ENCODE measurements around the gene NCBP2. TPM values are rescaled to one million over a fixed set of nuclear protein-coding genes. Genes with fewer than 3 reads are reported as not detected.

The NCBP2 gene
- total RNA-seq, 1 donor from 2014 or later = 55.1 TPM

DNA sequence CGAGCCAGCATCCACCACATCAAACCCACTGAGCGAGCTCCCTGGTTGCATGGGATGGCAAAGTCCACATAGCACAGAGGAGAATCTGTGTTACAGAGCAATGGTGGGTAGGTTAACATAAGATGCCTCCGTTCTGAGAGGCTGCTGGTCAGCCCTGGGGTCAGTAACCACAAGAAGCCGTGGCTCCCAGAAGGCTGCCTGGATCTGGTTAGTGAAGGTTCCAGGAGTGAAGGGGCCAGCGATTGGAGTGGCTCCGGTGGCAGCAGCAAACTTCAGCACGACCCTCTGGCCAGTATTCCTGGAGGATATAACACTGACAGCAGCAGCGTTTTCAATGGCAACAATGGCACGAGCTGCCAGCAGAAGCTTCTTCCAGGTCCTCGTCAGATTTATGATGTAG is 44.7 kb upstream of the NCBP2 start:
- TF ChIP-seq, protein P1, sequence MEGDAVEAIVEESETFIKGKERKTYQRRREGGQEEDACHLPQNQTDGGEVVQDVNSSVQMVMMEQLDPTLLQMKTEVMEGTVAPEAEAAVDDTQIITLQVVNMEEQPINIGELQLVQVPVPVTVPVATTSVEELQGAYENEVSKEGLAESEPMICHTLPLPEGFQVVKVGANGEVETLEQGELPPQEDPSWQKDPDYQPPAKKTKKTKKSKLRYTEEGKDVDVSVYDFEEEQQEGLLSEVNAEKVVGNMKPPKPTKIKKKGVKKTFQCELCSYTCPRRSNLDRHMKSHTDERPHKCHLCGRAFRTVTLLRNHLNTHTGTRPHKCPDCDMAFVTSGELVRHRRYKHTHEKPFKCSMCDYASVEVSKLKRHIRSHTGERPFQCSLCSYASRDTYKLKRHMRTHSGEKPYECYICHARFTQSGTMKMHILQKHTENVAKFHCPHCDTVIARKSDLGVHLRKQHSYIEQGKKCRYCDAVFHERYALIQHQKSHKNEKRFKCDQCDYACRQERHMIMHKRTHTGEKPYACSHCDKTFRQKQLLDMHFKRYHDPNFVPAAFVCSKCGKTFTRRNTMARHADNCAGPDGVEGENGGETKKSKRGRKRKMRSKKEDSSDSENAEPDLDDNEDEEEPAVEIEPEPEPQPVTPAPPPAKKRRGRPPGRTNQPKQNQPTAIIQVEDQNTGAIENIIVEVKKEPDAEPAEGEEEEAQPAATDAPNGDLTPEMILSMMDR (IDR thresholded peaks at IDR 0.05) = no peak
- peaks cover 7% of the 10 kb centered on the region for H3K9me3 ChIP-seq
- no peaks in the 10 kb centered on the region for H3K36me3 ChIP-seq
- DNase-seq (no peak), ATAC-seq (no peak)
- no peak overlapping the region for H3K4me3 ChIP-seq
- intact Hi-C loops (cut with DNase I) = no loop called here
- H3K27me3 ChIP-seq (ENCODE audit: low read depth) = peaks cover 15% of the 10 kb centered on the region
- no peaks in the 10 kb centered on the region for H3K4me1 ChIP-seq
- H3K27ac ChIP-seq = no peak overlapping the region

DNA sequence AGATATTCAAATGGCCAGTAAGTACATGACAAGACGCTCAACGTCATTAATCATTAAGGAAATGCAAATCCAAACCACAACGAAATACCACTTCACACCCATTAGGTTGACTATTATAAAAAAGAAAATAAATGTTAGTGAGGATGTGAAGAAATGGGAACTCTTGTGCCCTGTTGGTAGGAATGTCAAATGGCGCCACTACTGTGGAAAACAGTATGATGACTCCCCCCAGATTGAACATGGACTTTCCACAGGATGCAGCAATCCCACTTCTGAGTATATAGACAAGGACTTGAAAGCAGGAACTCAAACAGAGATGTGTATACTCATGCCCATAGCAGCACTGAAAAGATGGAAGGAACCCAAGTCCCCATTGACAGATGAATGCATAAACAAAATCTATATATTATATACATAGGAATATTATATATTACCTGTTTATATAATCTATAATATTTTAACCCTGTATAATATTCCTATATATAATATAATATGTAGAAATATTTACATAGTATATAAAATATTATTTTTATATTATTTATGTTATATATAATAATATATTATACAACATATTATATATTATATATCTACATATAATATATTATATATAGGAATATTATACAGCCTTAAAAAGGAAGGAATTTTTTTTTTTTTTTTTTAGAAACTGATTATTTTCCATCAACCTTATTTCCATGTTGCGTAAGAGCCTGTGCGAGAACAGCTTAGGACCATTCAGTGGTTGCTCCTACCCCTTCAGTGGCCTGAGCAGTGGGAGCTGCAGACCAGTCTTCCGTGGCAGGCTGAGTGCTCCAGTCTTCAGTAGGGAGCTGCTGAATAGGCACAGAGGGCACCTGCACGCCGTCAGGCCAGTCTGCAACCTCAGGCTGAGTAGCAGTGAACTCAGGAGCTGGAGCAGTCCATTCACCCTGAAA is 43.9 kb upstream of the NCBP2 start:
- intact Hi-C loops (cut with DNase I) = no loop called here
- DNase-seq (no peak), ATAC-seq (no peak)
- Histone ChIP-seq H3K9me3 (peaks cover 7% of the 10 kb centered on the region), H3K36me3 (no peaks in the 10 kb centered on the region), H3K4me3 (no peak overlapping the region), H3K4me1 (no peaks in the 10 kb centered on the region), H3K27me3 (ENCODE audit: low read depth) (peaks cover 15% of the 10 kb centered on the region), H3K27ac (no peak overlapping the region)
- TF ChIP-seq, protein P1 (IDR thresholded peaks at IDR 0.05) = no peak

DNA sequence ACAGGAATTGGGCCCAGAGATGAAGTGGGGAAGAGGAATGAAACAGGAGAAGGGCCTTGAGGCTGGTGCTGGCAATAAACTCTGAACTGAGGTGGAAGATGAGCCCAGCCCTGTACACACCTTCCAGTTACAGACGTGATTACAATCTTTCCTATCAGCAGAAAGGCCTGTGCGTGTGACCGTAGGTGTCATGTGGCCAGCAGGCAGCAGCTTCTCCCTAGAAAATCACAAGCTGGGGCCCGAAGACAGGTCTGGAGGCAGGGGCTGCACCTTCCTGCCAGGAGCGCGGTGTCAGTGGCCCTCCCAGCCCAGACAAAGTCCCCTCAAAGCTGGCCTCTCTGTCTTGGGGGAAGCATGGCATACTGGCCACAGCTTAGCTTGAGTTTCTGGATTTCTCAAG is 43.0 kb upstream of the NCBP2 start:
- peaks cover 7% of the 10 kb centered on the region for H3K9me3 ChIP-seq
- intact Hi-C loops (cut with DNase I) = no loop called here
- no peak overlapping the region for H3K4me3 ChIP-seq
- TF ChIP-seq, protein P1 (IDR thresholded peaks at IDR 0.05) = no peak
- peaks cover 15% of the 10 kb centered on the region for H3K27me3 ChIP-seq (ENCODE audit: low read depth)
- no peaks in the 10 kb centered on the region for H3K4me1 ChIP-seq
- H3K36me3 ChIP-seq = no peaks in the 10 kb centered on the region
- ATAC-seq (no peak), DNase-seq (no peak)
- H3K27ac ChIP-seq = no peak overlapping the region

DNA sequence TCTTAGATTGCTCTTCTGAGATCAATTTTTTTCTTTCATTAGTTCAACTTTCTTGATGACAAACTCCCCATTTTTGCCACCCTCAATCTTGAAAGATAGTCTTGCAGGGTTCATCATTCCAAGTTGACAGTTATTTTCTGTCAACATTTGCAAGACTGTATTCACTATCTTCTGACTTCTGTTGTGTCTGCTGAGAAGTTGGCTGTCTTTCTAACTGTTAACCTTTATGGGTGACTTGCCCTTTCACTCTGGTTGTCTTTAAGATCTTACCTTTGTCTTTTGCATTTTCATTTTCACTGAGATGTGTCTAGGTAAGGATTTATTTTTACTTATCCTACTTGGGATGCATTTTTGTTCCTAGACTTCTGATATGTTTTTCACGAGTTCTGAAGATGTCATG is 40.9 kb upstream of the NCBP2 start:
- DNase-seq (no peak), ATAC-seq (no peak)
- Histone ChIP-seq H3K36me3 (no peaks in the 10 kb centered on the region), H3K4me3 (no peak overlapping the region), H3K27ac (no peak overlapping the region), H3K27me3 (ENCODE audit: low read depth) (peaks cover 15% of the 10 kb centered on the region), H3K4me1 (no peaks in the 10 kb centered on the region), H3K9me3 (peaks cover 7% of the 10 kb centered on the region)
- TF ChIP-seq, protein P1 (IDR thresholded peaks at IDR 0.05) = no peak
- intact Hi-C loops (cut with DNase I) = no loop called here

DNA sequence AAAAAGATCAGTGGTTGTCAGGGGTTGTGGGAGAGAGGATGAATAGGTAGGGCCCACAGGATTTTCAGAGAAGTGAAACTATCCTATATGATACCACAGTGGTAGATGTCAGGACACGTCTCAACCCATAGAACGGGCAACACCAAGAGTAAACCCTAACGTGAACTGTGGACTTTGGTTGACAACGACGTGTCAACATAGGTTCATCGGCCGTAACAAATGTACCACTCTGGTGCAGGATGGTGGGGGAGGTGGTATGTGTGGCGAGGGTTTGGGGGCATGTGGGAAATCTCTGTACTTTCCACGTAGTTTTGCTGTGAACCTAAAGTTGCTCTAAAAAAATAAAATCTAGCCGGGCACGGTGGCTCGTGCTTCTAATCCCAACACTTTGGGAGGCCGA is 39.3 kb upstream of the NCBP2 start:
- DNase-seq = no peak
- H3K4me3 ChIP-seq = no peak overlapping the region
- TF ChIP-seq, protein P1 (IDR thresholded peaks at IDR 0.05) = no peak
- H3K27ac ChIP-seq = no peak overlapping the region
- no peaks in the 10 kb centered on the region for H3K36me3 ChIP-seq
- H3K4me1 ChIP-seq = no peaks in the 10 kb centered on the region
- peaks cover 7% of the 10 kb centered on the region for H3K9me3 ChIP-seq
- intact Hi-C loops (cut with DNase I) = no loop called here
- no peak for ATAC-seq
- peaks cover 7% of the 10 kb centered on the region for H3K27me3 ChIP-seq (ENCODE audit: low read depth)

All from lower lobe of right lung (tissue), 2 donors.